Thoracic aorta (tissue), 2 donors: ENCODE results near the gene CMKLR1. TPM values are rescaled to one million over a fixed set of nuclear protein-coding genes. Genes with fewer than 3 reads are reported as not detected.

ENCODE experiments used
- ATAC-seq: fragments of 150-250 bp; one replicate; pipeline ENCODE4 v1.8.0; 2017; ENCODE audit warnings: low read depth; ENCODE audit not compliant: insufficient number of reproducible peaks, low FRiP score
- DNase-seq: peaks from one replicate; pipeline ENCODE4 v3.0.0-alpha.2; 2020; ENCODE audit warnings: low spot score
- H3K27ac ChIP-seq, 2 donors: fragments of 200-600 bp; sonication (generic); 1 replicate in 1 of 2; 2 replicates in 1 of 2; pipeline ENCODE4 v1.5.1; 2016; ENCODE audit warnings: mild to moderate bottlenecking in 2 of 2, moderate library complexity in 2 of 2
- H3K27me3 ChIP-seq: fragments of 200-600 bp; sonication (generic); replicated peaks from 2 replicates; pipeline ENCODE4 v1.6.0; 2016; ENCODE audit warnings: mild to moderate bottlenecking; ENCODE audit not compliant: insufficient read depth
- H3K36me3 ChIP-seq: fragments of 200-600 bp; sonication (generic); one replicate; pipeline ENCODE4 v1.5.1; 2016
- H3K4me1 ChIP-seq, 2 donors: fragments of 200-600 bp; sonication (generic); 1 replicate in 1 of 2; 2 replicates in 1 of 2; pipeline versions ENCODE4 v1.5.1 to v1.6.0; 2016; ENCODE audit warnings: low read depth in 2 of 2, mild to moderate bottlenecking in 1 of 2; ENCODE audit not compliant: control insufficient read depth in 1 of 2
- H3K4me3 ChIP-seq: fragments of 200-600 bp; sonication (generic); 2 replicates; pipeline ENCODE4 v1.5.1; 2016; ENCODE audit warnings: mild to moderate bottlenecking
- H3K9me3 ChIP-seq: fragments of 200-600 bp; sonication (generic); 2 replicates; pipeline ENCODE4 v1.5.1; 2016
- CTCF ChIP-seq: fragments of 200-600 bp; sonication (generic); IDR thresholded peaks from one replicate; pipeline ENCODE4 v1.5.1; 2019; ENCODE audit warnings: antibody characterized with exemption
- total RNA-seq, 2 donors: library from RNA; depleted of rRNA; stranded (reverse); fragments of >200 nt; gene quantifications; one replicate each; pipeline versions ENCODE4 v1.1.0 to v1.2.3, GENCODE V29; 2016

CMKLR1 gene
- total RNA-seq, 2 donors from 2014 or later, result 56.6 to 73.8 TPM

GRCh38 chr12:108311605-108312004 lies 27.5 kb downstream of the CMKLR1 start:
- DNase-seq (no peak), ATAC-seq (no peak)
- Histone ChIP-seq H3K27me3 (no peaks in the 10 kb centered on the region), H3K36me3 (no peaks in the 10 kb centered on the region), H3K9me3 (no peaks in the 10 kb centered on the region), H3K27ac (peak overlapping the region; percentile 73 to 85), H3K4me3 (no peak overlapping the region), H3K4me1 (peaks cover 44 to 89% of the 10 kb centered on the region in 2 donors)
- no peak for TF ChIP-seq CTCF

- peaks cover 42 to 89% of the 10 kb centered on the region in 2 donors for H3K4me1 ChIP-seq
- no peak for TF ChIP-seq CTCF
- no peak for ATAC-seq
- no peaks in the 10 kb centered on the region for H3K27me3 ChIP-seq
- DNase-seq, result no peak
- H3K36me3 ChIP-seq, result no peaks in the 10 kb centered on the region
- no peak overlapping the region for H3K4me3 ChIP-seq
- H3K27ac ChIP-seq, result peak overlapping the region; percentile 35 to 85
- no peaks in the 10 kb centered on the region for H3K9me3 ChIP-seq
Measured at GRCh38 chr12:108310489-108310888, 28.6 kb downstream of the CMKLR1 start.

- DNase-seq (no peak), ATAC-seq (no peak)
- H3K9me3 ChIP-seq, result no peaks in the 10 kb centered on the region
- H3K4me3 ChIP-seq, result no peak overlapping the region
- no peaks in the 10 kb centered on the region for H3K27me3 ChIP-seq
- no peaks in the 10 kb centered on the region for H3K36me3 ChIP-seq
- peak overlapping the region; percentile 35 to 85 for H3K27ac ChIP-seq
- peaks cover 49 to 93% of the 10 kb centered on the region in 2 donors for H3K4me1 ChIP-seq
- TF ChIP-seq CTCF, result no peak
Measured at GRCh38 chr12:108309674-108310312, 29.3 kb downstream of the CMKLR1 start.

- Histone ChIP-seq H3K4me3 (no peak overlapping the region), H3K4me1 (peaks cover 56 to 96% of the 10 kb centered on the region in 2 donors), H3K36me3 (no peaks in the 10 kb centered on the region), H3K27me3 (no peaks in the 10 kb centered on the region), H3K27ac (peak overlapping the region; percentile 19 to 97), H3K9me3 (no peaks in the 10 kb centered on the region)
- ATAC-seq (no peak), DNase-seq (no peak)
- TF ChIP-seq CTCF, result no peak
Measured at GRCh38 chr12:108308395-108309085, 30.6 kb downstream of the CMKLR1 start.

- Histone ChIP-seq H3K36me3 (no peaks in the 10 kb centered on the region), H3K4me1 (peaks cover 46 to 96% of the 10 kb centered on the region in 2 donors)
Measured at GRCh38 chr12:108307006-108307405, 32.1 kb downstream of the CMKLR1 start.

More at GRCh38 chr12:108307006-108307405, 32.1 kb downstream of the CMKLR1 start:
- Histone ChIP-seq H3K4me3 (no peak overlapping the region), H3K27ac (peak overlapping the region; percentile 95 to 97), H3K27me3 (no peaks in the 10 kb centered on the region), H3K9me3 (no peaks in the 10 kb centered on the region)
- no peak for DNase-seq
- no peak for ATAC-seq
- no peak for TF ChIP-seq CTCF
